ENCODE results near the gene LSP1.

DNA sequence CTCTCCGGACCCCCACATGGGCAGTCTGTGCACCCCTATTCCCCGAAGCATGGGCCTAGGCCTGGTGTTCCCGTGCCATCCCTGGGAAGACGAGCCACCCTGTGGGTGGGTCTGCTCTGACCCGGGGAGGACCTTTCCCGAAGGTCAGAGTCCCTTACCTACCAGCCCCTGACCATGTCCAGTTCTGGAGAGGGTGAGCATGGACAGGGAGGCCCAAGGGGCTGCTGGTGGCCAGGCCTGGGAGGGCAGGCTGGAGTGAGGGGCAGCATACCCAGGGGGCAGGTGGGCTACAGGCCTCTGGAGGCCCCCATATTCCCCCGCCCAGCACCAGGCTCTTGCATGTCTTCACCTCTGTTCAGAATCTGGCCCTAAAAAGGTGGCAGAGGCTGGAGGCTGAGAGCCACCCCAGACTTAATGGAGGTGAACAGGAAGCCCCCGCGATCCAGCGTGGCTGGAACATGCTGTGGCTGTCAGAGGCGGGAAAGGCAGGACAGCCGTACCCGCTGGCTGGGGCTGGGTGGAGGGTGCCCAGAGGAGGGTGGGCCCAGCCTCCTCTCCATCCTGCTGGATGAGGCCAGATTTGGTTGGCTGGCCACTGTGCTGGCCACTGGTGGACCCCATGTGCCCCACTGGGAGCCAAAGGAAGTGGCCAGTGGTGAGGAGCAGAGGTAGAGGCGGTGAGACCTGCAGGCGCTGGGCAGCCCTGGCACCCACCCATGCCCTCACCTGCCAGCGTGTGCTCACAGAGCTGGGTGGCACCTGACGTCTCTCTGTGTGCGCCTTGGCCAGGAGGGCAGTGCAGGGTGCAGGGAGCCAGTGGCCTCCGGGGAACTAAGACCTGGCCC lies 29.3 kb upstream of the LSP1 start:
- TF ChIP-seq, protein P1, sequence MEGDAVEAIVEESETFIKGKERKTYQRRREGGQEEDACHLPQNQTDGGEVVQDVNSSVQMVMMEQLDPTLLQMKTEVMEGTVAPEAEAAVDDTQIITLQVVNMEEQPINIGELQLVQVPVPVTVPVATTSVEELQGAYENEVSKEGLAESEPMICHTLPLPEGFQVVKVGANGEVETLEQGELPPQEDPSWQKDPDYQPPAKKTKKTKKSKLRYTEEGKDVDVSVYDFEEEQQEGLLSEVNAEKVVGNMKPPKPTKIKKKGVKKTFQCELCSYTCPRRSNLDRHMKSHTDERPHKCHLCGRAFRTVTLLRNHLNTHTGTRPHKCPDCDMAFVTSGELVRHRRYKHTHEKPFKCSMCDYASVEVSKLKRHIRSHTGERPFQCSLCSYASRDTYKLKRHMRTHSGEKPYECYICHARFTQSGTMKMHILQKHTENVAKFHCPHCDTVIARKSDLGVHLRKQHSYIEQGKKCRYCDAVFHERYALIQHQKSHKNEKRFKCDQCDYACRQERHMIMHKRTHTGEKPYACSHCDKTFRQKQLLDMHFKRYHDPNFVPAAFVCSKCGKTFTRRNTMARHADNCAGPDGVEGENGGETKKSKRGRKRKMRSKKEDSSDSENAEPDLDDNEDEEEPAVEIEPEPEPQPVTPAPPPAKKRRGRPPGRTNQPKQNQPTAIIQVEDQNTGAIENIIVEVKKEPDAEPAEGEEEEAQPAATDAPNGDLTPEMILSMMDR (conservative IDR thresholded peaks at IDR 0.05; ENCODE audit: low read depth, low read length): no peak
- TF ChIP-seq EZH2 (IDR thresholded peaks at IDR 0.05; ENCODE audit: borderline replicate concordance, low read depth, low read length, poor library complexity, severe bottlenecking): no peak

Measured in A673 (cell line).